ENCODE data around the gene RSAD2. TPM values are rescaled to one million over a fixed set of nuclear protein-coding genes. Genes with fewer than 3 reads are reported as not detected.

Gene RSAD2
- polyA plus RNA-seq, 1 donor (not counting 4 experiments of a cell fraction or from before 2014, with no cell fraction given): 1.7 TPM

GRCh38 chr2:6911721-6912120 lies 34.1 kb downstream of the RSAD2 start:
- H3K27me3 ChIP-seq (ENCODE audit: control insufficient read depth, extremely low read depth, insufficient read depth, low read length): no peaks in the 10 kb centered on the region
- H3K9me3 ChIP-seq (ENCODE audit: control insufficient read depth, low read depth, low read length): no peaks in the 10 kb centered on the region
- DNase-seq (ENCODE audit: low read depth, low spot score) (no peak), FAIRE-seq (no peak)
- peaks cover 2% of the 10 kb centered on the region for H4K20me1 ChIP-seq (ENCODE audit: control insufficient read depth, extremely low read depth, insufficient read depth, low read length)
- no peak overlapping the region for H2AFZ ChIP-seq (ENCODE audit: control insufficient read depth, low read length)
- no peaks in the 10 kb centered on the region for H3K9me1 ChIP-seq (ENCODE audit: control insufficient read depth, extremely low read depth, insufficient read depth, low read length)
- dilution Hi-C loops (cut with MboI; ENCODE audit: extremely low pct_ligation_motif_present, low sequenced_read_pairs): no loop called here
- H3K27ac ChIP-seq (ENCODE audit: control insufficient read depth, insufficient read depth, low read length): no peak overlapping the region
- H3K9ac ChIP-seq (ENCODE audit: control insufficient read depth, extremely low read depth, insufficient read depth, low read length): no peak overlapping the region
- H3K4me1 ChIP-seq (ENCODE audit: control insufficient read depth, extremely low read depth, insufficient read depth, low read length): peaks cover 3% of the 10 kb centered on the region
- no peaks in the 10 kb centered on the region for H3K36me3 ChIP-seq (ENCODE audit: control insufficient read depth in 2 of 2, extremely low read depth in 1 of 2, insufficient read depth in 2 of 2, low read length in 2 of 2)
- H3K79me2 ChIP-seq (ENCODE audit: control insufficient read depth, insufficient read depth, low read length): no peaks in the 10 kb centered on the region
- H3K4me3 ChIP-seq (ENCODE audit: control insufficient read depth in 2 of 3, extremely low read depth in 1 of 3, insufficient read depth in 2 of 3, low read depth in 1 of 3, low read length in 3 of 3): no peak overlapping the region
- TF ChIP-seq CTCF (optimal IDR thresholded peaks at IDR 0.05 in 1 of 3, IDR thresholded peaks at IDR 0.05 in 1 of 3, conservative IDR thresholded peaks at IDR 0.05 in 1 of 3; ENCODE audit: extremely low read depth in 1 of 3, insufficient read depth in 2 of 3, low read length in 3 of 3) (no peak), EZH2 (IDR thresholded peaks at IDR 0.05; ENCODE audit: low read length) (no peak)
- no peak overlapping the region for H3K4me2 ChIP-seq (ENCODE audit: control insufficient read depth, extremely low read depth, insufficient read depth, low read depth, low read length)

GRCh38 chr2:6913415-6914157 lies 36.0 kb downstream of the RSAD2 start:
- no peak overlapping the region for H3K4me3 ChIP-seq (ENCODE audit: control insufficient read depth in 2 of 3, extremely low read depth in 1 of 3, insufficient read depth in 2 of 3, low read depth in 1 of 3, low read length in 3 of 3)
- no peak for FAIRE-seq
- dilution Hi-C loops (cut with MboI; ENCODE audit: extremely low pct_ligation_motif_present, low sequenced_read_pairs): no loop called here
- DNase-seq (ENCODE audit: low read depth, low spot score): no peak
- no peaks in the 10 kb centered on the region for H3K9me3 ChIP-seq (ENCODE audit: control insufficient read depth, low read depth, low read length)
- H3K4me2 ChIP-seq (ENCODE audit: control insufficient read depth, extremely low read depth, insufficient read depth, low read depth, low read length): no peak overlapping the region
- H3K36me3 ChIP-seq (ENCODE audit: control insufficient read depth in 2 of 2, extremely low read depth in 1 of 2, insufficient read depth in 2 of 2, low read length in 2 of 2): no peaks in the 10 kb centered on the region
- peaks cover 3% of the 10 kb centered on the region for H3K4me1 ChIP-seq (ENCODE audit: control insufficient read depth, extremely low read depth, insufficient read depth, low read length)
- H2AFZ ChIP-seq (ENCODE audit: control insufficient read depth, low read length): no peak overlapping the region
- no peaks in the 10 kb centered on the region for H3K79me2 ChIP-seq (ENCODE audit: control insufficient read depth, insufficient read depth, low read length)
- H3K27ac ChIP-seq (ENCODE audit: control insufficient read depth, insufficient read depth, low read length): no peak overlapping the region
- H4K20me1 ChIP-seq (ENCODE audit: control insufficient read depth, extremely low read depth, insufficient read depth, low read length): peaks cover 2% of the 10 kb centered on the region
- H3K9me1 ChIP-seq (ENCODE audit: control insufficient read depth, extremely low read depth, insufficient read depth, low read length): no peaks in the 10 kb centered on the region
- TF ChIP-seq EZH2 (IDR thresholded peaks at IDR 0.05; ENCODE audit: low read length) (no peak), CTCF (optimal IDR thresholded peaks at IDR 0.05 in 1 of 3, IDR thresholded peaks at IDR 0.05 in 1 of 3, conservative IDR thresholded peaks at IDR 0.05 in 1 of 3; ENCODE audit: extremely low read depth in 1 of 3, insufficient read depth in 2 of 3, low read length in 3 of 3) (no peak)
- no peak overlapping the region for H3K9ac ChIP-seq (ENCODE audit: control insufficient read depth, extremely low read depth, insufficient read depth, low read length)
- H3K27me3 ChIP-seq (ENCODE audit: control insufficient read depth, extremely low read depth, insufficient read depth, low read length): no peaks in the 10 kb centered on the region

Data from keratinocyte (primary cell).